ENCODE results near the gene GDF11. TPM values are rescaled to one million over a fixed set of nuclear protein-coding genes. Genes with fewer than 3 reads are reported as not detected.

The GDF11 gene
- total RNA-seq, 1 donor from 2014 or later, result 11.6 TPM

DNA sequence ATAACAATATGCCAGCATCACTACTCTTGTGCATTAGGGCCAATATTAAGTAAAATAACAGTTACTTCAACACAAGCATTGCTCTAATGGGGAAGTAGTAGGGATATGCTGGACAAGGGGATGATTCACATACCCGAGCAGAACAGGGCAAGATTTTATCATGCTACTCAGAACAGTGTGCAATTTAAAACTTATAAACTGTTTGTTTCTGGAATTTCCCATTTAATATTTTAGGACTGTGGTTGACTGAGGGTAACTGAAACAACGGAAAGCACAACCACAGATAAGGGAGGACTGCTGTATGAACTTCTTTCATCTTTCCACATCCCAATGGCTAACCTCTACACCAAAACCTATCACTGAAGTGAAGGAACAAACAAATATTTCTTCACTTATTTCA lies 37.8 kb downstream of the GDF11 start:
- H3K36me3 Mint-ChIP-seq (ENCODE audit: unreplicated experiment), result peaks cover 27% of the 10 kb centered on the region
- H3K27ac Mint-ChIP-seq (ENCODE audit: unreplicated experiment), result no peak overlapping the region
- DNase-seq (ENCODE audit: extremely low spot score, unreplicated experiment), result no peak
- H3K4me1 Mint-ChIP-seq (ENCODE audit: unreplicated experiment), result no peaks in the 10 kb centered on the region
- H3K27me3 Mint-ChIP-seq (ENCODE audit: unreplicated experiment), result no peaks in the 10 kb centered on the region
- H3K9me3 Mint-ChIP-seq (ENCODE audit: unreplicated experiment), result no peaks in the 10 kb centered on the region
- no peak overlapping the region for H3K4me3 Mint-ChIP-seq (ENCODE audit: unreplicated experiment)
- no peak for TF ChIP-seq CTCF (IDR thresholded peaks at IDR 0.05)

DNA sequence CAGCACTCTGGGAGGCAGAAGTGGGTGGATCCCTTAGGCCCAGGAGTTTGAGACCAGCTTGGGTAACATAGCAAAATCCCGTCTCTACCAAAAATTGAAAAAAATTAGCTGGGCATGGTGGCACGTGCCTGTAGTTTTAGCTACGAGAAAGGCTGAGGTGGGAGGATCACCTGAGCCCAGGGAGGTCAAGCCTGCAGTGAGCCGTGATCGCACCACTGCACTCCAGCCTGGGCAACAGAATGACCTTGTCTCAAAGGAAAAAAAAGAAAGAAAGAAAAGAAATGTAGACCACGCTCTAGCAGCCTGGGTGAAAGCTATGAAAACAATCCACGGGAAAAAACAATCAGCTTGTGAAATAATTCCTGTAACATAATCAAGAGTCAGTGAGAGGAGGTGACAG lies 45.6 kb downstream of the GDF11 start:
- no peak overlapping the region for H3K4me3 Mint-ChIP-seq (ENCODE audit: unreplicated experiment)
- DNase-seq (ENCODE audit: extremely low spot score, unreplicated experiment), result no peak
- no peaks in the 10 kb centered on the region for H3K4me1 Mint-ChIP-seq (ENCODE audit: unreplicated experiment)
- no peaks in the 10 kb centered on the region for H3K9me3 Mint-ChIP-seq (ENCODE audit: unreplicated experiment)
- H3K27me3 Mint-ChIP-seq (ENCODE audit: unreplicated experiment), result no peaks in the 10 kb centered on the region
- peaks cover 48% of the 10 kb centered on the region for H3K36me3 Mint-ChIP-seq (ENCODE audit: unreplicated experiment)
- no peak overlapping the region for H3K27ac Mint-ChIP-seq (ENCODE audit: unreplicated experiment)
- no peak for TF ChIP-seq CTCF (IDR thresholded peaks at IDR 0.05)

GRCh38 chr12:55789171-55789570 lies 46.2 kb downstream of the GDF11 start:
- H3K4me3 Mint-ChIP-seq (ENCODE audit: unreplicated experiment), result no peak overlapping the region
- no peaks in the 10 kb centered on the region for H3K9me3 Mint-ChIP-seq (ENCODE audit: unreplicated experiment)
- no peak for DNase-seq (ENCODE audit: extremely low spot score, unreplicated experiment)
- H3K27me3 Mint-ChIP-seq (ENCODE audit: unreplicated experiment), result no peaks in the 10 kb centered on the region
- H3K36me3 Mint-ChIP-seq (ENCODE audit: unreplicated experiment), result peaks cover 50% of the 10 kb centered on the region
- no peaks in the 10 kb centered on the region for H3K4me1 Mint-ChIP-seq (ENCODE audit: unreplicated experiment)
- no peak for TF ChIP-seq CTCF (IDR thresholded peaks at IDR 0.05)
- no peak overlapping the region for H3K27ac Mint-ChIP-seq (ENCODE audit: unreplicated experiment)

- Mint-ChIP-seq H3K9me3 (ENCODE audit: unreplicated experiment) (no peaks in the 10 kb centered on the region), H3K27me3 (ENCODE audit: unreplicated experiment) (no peaks in the 10 kb centered on the region), H3K4me3 (ENCODE audit: unreplicated experiment) (no peak overlapping the region), H3K4me1 (ENCODE audit: unreplicated experiment) (no peaks in the 10 kb centered on the region), H3K27ac (ENCODE audit: unreplicated experiment) (no peak overlapping the region), H3K36me3 (ENCODE audit: unreplicated experiment) (peaks cover 52% of the 10 kb centered on the region)
- no peak for TF ChIP-seq CTCF (IDR thresholded peaks at IDR 0.05)
- DNase-seq (ENCODE audit: extremely low spot score, unreplicated experiment), result no peak
These were observed 47.0 kb downstream of the GDF11 start for GRCh38 chr12:55789893-55790292.

- H3K4me3 Mint-ChIP-seq (ENCODE audit: unreplicated experiment), result no peak overlapping the region
- no peak overlapping the region for H3K27ac Mint-ChIP-seq (ENCODE audit: unreplicated experiment)
- no peaks in the 10 kb centered on the region for H3K9me3 Mint-ChIP-seq (ENCODE audit: unreplicated experiment)
- peaks cover 2% of the 10 kb centered on the region for H3K4me1 Mint-ChIP-seq (ENCODE audit: unreplicated experiment)
- H3K36me3 Mint-ChIP-seq (ENCODE audit: unreplicated experiment), result peaks cover 40% of the 10 kb centered on the region
- TF ChIP-seq CTCF (IDR thresholded peaks at IDR 0.05), result no peak
- H3K27me3 Mint-ChIP-seq (ENCODE audit: unreplicated experiment), result no peaks in the 10 kb centered on the region
- no peak for DNase-seq (ENCODE audit: extremely low spot score, unreplicated experiment)
These were observed 53.0 kb downstream of the GDF11 start for GRCh38 chr12:55795950-55796349.

Measured in osteocyte (in vitro differentiated cells).